Kidney (tissue), 14 donors: Measurements from ENCODE around the gene MUC2. TPM values are rescaled to one million over a fixed set of nuclear protein-coding genes. Genes with fewer than 3 reads are reported as not detected.

Source experiments
- DNase-seq, 5 donors: peaks; one replicate each; pipeline ENCODE4 v3.0.0-alpha.2; 2013 to 2020
- FAIRE-seq: peaks from 2 replicates; lab custom pipeline; 2012; peaks lifted over from hg19 to GRCh38; lab: Jason Lieb, UNC
- H3K27ac ChIP-seq, 2 donors: one replicate each; pipeline ENCODE4 v1.7.0; 2013; ENCODE audit warnings: low read depth in 2 of 2, low read length in 2 of 2, inconsistent platforms in 1 of 2
- H3K27me3 ChIP-seq: one replicate; pipeline ENCODE4 v1.7.1; 2013; ENCODE audit warnings: low read length, inconsistent platforms; ENCODE audit not compliant: control insufficient read depth, insufficient read depth
- H3K36me3 ChIP-seq, 3 donors: one replicate each; pipeline versions ENCODE4 v1.7.0 to v1.7.1; 2013; ENCODE audit warnings: low read length in 3 of 3, control low read depth in 1 of 3, inconsistent platforms in 1 of 3; ENCODE audit not compliant: insufficient read depth in 3 of 3, control insufficient read depth in 2 of 3
- H3K4me1 ChIP-seq, 3 donors: one replicate each; pipeline versions ENCODE4 v1.7.0 to v1.7.1; 2013; ENCODE audit warnings: low read length in 3 of 3, inconsistent platforms in 1 of 3, low read depth in 1 of 3; ENCODE audit not compliant: control insufficient read depth in 2 of 3, insufficient read depth in 2 of 3
- H3K4me3 ChIP-seq, 3 donors: one replicate each; pipeline versions ENCODE4 v1.7.0 to v1.8.1; 2013; ENCODE audit warnings: low read length in 3 of 3, control low read depth in 1 of 3, inconsistent platforms in 1 of 3
- H3K9ac ChIP-seq, 3 donors: one replicate each; pipeline versions ENCODE4 v1.7.0 to v1.7.1; 2013; ENCODE audit warnings: low read length in 3 of 3, control low read depth in 1 of 3, inconsistent platforms in 1 of 3
- H3K9me3 ChIP-seq, 3 donors: one replicate each; pipeline versions ENCODE4 v1.7.0 to v1.7.1; 2013; ENCODE audit warnings: low read length in 3 of 3, control low read depth in 1 of 3, inconsistent platforms in 1 of 3; ENCODE audit not compliant: control insufficient read depth in 2 of 3, insufficient read depth in 1 of 3
- CTCF ChIP-seq: IDR thresholded peaks from 3 replicates; pipeline ENCODE4 v1.5.1; 2012; ENCODE audit warnings: mild to moderate bottlenecking, moderate library complexity, borderline replicate concordance; ENCODE audit not compliant: insufficient read depth; ENCODE audit errors: extremely low read depth
- intact Hi-C: fragments of 100-400 bp; cut with DNase I; formaldehyde crosslinking; loops from one replicate; pipeline ENCODE4 v1.11.1; 2022
- polyA plus RNA-seq: library from polyadenylated mRNA; stranded (reverse); fragments of 350-450 nt; fragmentation: Illumina TruSeq; extraction: RNeasy Lipid Tissue Mini Kit (QIAGEN cat#74804); gene quantifications from one replicate; pipeline ENCODE4 v1.2.3, GENCODE V29; 2014; ENCODE audit warnings: low read depth, low replicate concordance; ENCODE audit not compliant: insufficient read depth
- total RNA-seq: library from RNA; stranded (reverse); fragmentation: NEBNext Ultra II Directional; extraction: Animal tissue kit (Norgen Biotek cat#: 25700); gene quantifications from one replicate; pipeline ENCODE4 v1.2.1, GENCODE V29; 2021
- donor health status: control.
- donor health status: control.
- donor health status: control.
- donor health status: control.
- donor health status: control.
- donor health status: DM: yes; HTN: yes; CAD: no.
- donor health status: Normal renal cell carcinoma (clear cell type).

Gene MUC2
- total and polyA plus RNA-seq, 2 donors from 2014 or later, result not detected

- Histone ChIP-seq H3K27me3 (no peaks in the 10 kb centered on the region), H3K4me1 (no peaks in the 10 kb centered on the region), H3K9ac (no peak overlapping the region), H3K9me3 (no peaks in the 10 kb centered on the region), H3K36me3 (no peaks in the 10 kb centered on the region), H3K27ac (no peak overlapping the region), H3K4me3 (no peak overlapping the region)
- DNase-seq (peak in 2 of 5 donors; percentile 37 to 68), FAIRE-seq (no peak)
- intact Hi-C loops, result no loop called here
- no peak for TF ChIP-seq CTCF
These were observed 827 bp upstream of the MUC2 start for GRCh38 chr11:1073851-1074243.

- H3K9me3 ChIP-seq, result no peaks in the 10 kb centered on the region
- H3K27me3 ChIP-seq, result no peaks in the 10 kb centered on the region
- H3K27ac ChIP-seq, result no peak overlapping the region
- no peak for FAIRE-seq
- no peaks in the 10 kb centered on the region for H3K4me1 ChIP-seq
- H3K4me3 ChIP-seq, result no peak overlapping the region
- DNase-seq, result peak in 2 of 5 donors; percentile 34 to 60
- no peak for TF ChIP-seq CTCF
- H3K36me3 ChIP-seq, result no peaks in the 10 kb centered on the region
- intact Hi-C loops, result no loop called here
- no peak overlapping the region for H3K9ac ChIP-seq
These were observed 752 bp downstream of the MUC2 start for GRCh38 chr11:1075341-1075911.

- Histone ChIP-seq H3K4me1 (no peaks in the 10 kb centered on the region), H3K36me3 (no peaks in the 10 kb centered on the region), H3K27ac (no peak overlapping the region), H3K9ac (no peak overlapping the region), H3K9me3 (no peaks in the 10 kb centered on the region), H3K27me3 (no peaks in the 10 kb centered on the region), H3K4me3 (no peak overlapping the region)
- intact Hi-C loops, result no loop called here
- no peak for FAIRE-seq
- DNase-seq, result peak in 2 of 5 donors; percentile 37 to 66
- TF ChIP-seq CTCF, result no peak
These were observed 1.5 kb downstream of the MUC2 start for GRCh38 chr11:1076061-1076665.
